ENCODE results near the gene CYP2C18. TPM values are rescaled to one million over a fixed set of nuclear protein-coding genes. Genes with fewer than 3 reads are reported as not detected.
"Not testable (repeated sequence)": the region's sequence is repeated elsewhere in the genome, so short reads cannot be mapped to it uniquely, and the experiment has no call there.

CYP2C18 gene
- polyA plus RNA-seq, 1 donor from 2014 or later = not detected

- H3K4me3 ChIP-seq (ENCODE audit: low read length) = no peak within 1 kb of the TSS
- no peak within 1 kb of the TSS for H3K9ac ChIP-seq (ENCODE audit: low read length)
- no peaks in the 10 kb centered on the region for H4K20me1 ChIP-seq (ENCODE audit: insufficient read depth)
- H2AFZ ChIP-seq (ENCODE audit: low read depth, low read length) = no peak within 1 kb of the TSS
- TF ChIP-seq EP300 (conservative IDR thresholded peaks at IDR 0.05; ENCODE audit: poor library complexity, severe bottlenecking) (no peak), SMC3 (conservative IDR thresholded peaks at IDR 0.05; ENCODE audit: poor library complexity) (no peak), MXI1 (conservative IDR thresholded peaks at IDR 0.05; ENCODE audit: poor library complexity, severe bottlenecking) (no peak), RAD21 (conservative IDR thresholded peaks at IDR 0.05) (no peak), POLR2AphosphoS5 (IDR thresholded peaks at IDR 0.05) (no peak), EZH2 (IDR thresholded peaks at IDR 0.05; ENCODE audit: borderline replicate concordance, insufficient read depth, low read length, poor library complexity, severe bottlenecking) (no peak), TAF1 (IDR thresholded peaks at IDR 0.05; ENCODE audit: low read depth) (no peak)
- TF ChIP-seq, protein P1, sequence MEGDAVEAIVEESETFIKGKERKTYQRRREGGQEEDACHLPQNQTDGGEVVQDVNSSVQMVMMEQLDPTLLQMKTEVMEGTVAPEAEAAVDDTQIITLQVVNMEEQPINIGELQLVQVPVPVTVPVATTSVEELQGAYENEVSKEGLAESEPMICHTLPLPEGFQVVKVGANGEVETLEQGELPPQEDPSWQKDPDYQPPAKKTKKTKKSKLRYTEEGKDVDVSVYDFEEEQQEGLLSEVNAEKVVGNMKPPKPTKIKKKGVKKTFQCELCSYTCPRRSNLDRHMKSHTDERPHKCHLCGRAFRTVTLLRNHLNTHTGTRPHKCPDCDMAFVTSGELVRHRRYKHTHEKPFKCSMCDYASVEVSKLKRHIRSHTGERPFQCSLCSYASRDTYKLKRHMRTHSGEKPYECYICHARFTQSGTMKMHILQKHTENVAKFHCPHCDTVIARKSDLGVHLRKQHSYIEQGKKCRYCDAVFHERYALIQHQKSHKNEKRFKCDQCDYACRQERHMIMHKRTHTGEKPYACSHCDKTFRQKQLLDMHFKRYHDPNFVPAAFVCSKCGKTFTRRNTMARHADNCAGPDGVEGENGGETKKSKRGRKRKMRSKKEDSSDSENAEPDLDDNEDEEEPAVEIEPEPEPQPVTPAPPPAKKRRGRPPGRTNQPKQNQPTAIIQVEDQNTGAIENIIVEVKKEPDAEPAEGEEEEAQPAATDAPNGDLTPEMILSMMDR (IDR thresholded peaks at IDR 0.05; ENCODE audit: poor library complexity, severe bottlenecking) = no peak
- TF ChIP-seq, protein P2, sequence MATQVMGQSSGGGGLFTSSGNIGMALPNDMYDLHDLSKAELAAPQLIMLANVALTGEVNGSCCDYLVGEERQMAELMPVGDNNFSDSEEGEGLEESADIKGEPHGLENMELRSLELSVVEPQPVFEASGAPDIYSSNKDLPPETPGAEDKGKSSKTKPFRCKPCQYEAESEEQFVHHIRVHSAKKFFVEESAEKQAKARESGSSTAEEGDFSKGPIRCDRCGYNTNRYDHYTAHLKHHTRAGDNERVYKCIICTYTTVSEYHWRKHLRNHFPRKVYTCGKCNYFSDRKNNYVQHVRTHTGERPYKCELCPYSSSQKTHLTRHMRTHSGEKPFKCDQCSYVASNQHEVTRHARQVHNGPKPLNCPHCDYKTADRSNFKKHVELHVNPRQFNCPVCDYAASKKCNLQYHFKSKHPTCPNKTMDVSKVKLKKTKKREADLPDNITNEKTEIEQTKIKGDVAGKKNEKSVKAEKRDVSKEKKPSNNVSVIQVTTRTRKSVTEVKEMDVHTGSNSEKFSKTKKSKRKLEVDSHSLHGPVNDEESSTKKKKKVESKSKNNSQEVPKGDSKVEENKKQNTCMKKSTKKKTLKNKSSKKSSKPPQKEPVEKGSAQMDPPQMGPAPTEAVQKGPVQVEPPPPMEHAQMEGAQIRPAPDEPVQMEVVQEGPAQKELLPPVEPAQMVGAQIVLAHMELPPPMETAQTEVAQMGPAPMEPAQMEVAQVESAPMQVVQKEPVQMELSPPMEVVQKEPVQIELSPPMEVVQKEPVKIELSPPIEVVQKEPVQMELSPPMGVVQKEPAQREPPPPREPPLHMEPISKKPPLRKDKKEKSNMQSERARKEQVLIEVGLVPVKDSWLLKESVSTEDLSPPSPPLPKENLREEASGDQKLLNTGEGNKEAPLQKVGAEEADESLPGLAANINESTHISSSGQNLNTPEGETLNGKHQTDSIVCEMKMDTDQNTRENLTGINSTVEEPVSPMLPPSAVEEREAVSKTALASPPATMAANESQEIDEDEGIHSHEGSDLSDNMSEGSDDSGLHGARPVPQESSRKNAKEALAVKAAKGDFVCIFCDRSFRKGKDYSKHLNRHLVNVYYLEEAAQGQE (IDR thresholded peaks at IDR 0.05; ENCODE audit: borderline replicate concordance) = no peak
- no peaks in the 10 kb centered on the region for H3K79me2 ChIP-seq (replicated peaks; ENCODE audit: insufficient read depth, low read length)
- H3K4me2 ChIP-seq (ENCODE audit: low read length) = no peak within 1 kb of the TSS
- no peaks in the 10 kb centered on the region for H3K27me3 ChIP-seq (ENCODE audit: insufficient read depth, low read depth, low read length)
- no peaks in the 10 kb centered on the region for H3K9me2 ChIP-seq (ENCODE audit: insufficient read depth, low read length)
- H3K9me3 ChIP-seq (ENCODE audit: low read length) = no peaks in the 10 kb centered on the region
- H3K27ac ChIP-seq (ENCODE audit: low read length) = no peak within 1 kb of the TSS
- H3K36me3 ChIP-seq (ENCODE audit: insufficient read depth, low read length) = no peaks in the 10 kb centered on the region
- H3F3A ChIP-seq (ENCODE audit: insufficient read depth, low read length, poor library complexity, severe bottlenecking) = no peaks in the 10 kb centered on the region
Measured at GRCh38 chr10:94762393-94762792, 78.9 kb downstream of the CYP2C18 start, which contains the start of gene CYP2C19. Gene CYP2C19 (plus strand): TSS chr10:94762681. CDS start chr10:94762706, 25 bp downstream.

- H2AFZ ChIP-seq (ENCODE audit: low read depth, low read length); H3K9me2 ChIP-seq (ENCODE audit: insufficient read depth, low read length); H4K20me1 ChIP-seq (ENCODE audit: insufficient read depth); H3K9ac ChIP-seq (ENCODE audit: low read length); H3K79me2 ChIP-seq (replicated peaks; ENCODE audit: insufficient read depth, low read length); H3F3A ChIP-seq (ENCODE audit: insufficient read depth, low read length, poor library complexity, severe bottlenecking); H3K9me3 ChIP-seq (ENCODE audit: low read length); H3K27ac ChIP-seq (ENCODE audit: low read length); H3K36me3 ChIP-seq (ENCODE audit: insufficient read depth, low read length); H3K4me3 ChIP-seq (ENCODE audit: low read length); H3K4me2 ChIP-seq (ENCODE audit: low read length); H3K27me3 ChIP-seq (ENCODE audit: insufficient read depth, low read depth, low read length): not testable (repeated sequence)
Measured at GRCh38 chr10:94775425-94775824, 91.9 kb downstream of the CYP2C18 start.
